Right lobe of liver (tissue), 6 donors: ENCODE results near the gene AVP. TPM values are rescaled to one million over a fixed set of nuclear protein-coding genes. Genes with fewer than 3 reads are reported as not detected.

Experiments
- ATAC-seq, 4 donors: fragments of 200-7000 bp; cut with Tn5 transposase; one replicate each; pipeline ENCODE4 v1.9.1; 2020; ENCODE audit warnings: mild to moderate bottlenecking in 4 of 4, moderate library complexity in 4 of 4
- DNase-seq, 3 donors: peaks; one replicate each; pipeline ENCODE4 v3.0.0-alpha.2; 2020
- H3K27ac ChIP-seq, 3 donors: fragments of 200-600 bp; one replicate each; pipeline ENCODE4 v1.8.0; 2022
- H3K27me3 ChIP-seq, 2 donors: fragments of 200-600 bp; one replicate each; pipeline ENCODE4 v1.8.0; 2022
- H3K36me3 ChIP-seq, 4 donors: fragments of 200-600 bp; sonication (generic) in 1 of 4; one replicate each; pipeline versions ENCODE4 v1.5.1 to v1.8.0; 2017 to 2022; ENCODE audit warnings: control low read depth in 1 of 4
- H3K4me1 ChIP-seq, 4 donors: fragments of 200-600 bp; sonication (generic) in 1 of 4; one replicate each; pipeline versions ENCODE4 v1.5.1 to v1.8.0; 2017 to 2022; ENCODE audit warnings: control low read depth in 1 of 4
- H3K4me3 ChIP-seq, 3 donors: fragments of 200-600 bp; one replicate each; pipeline ENCODE4 v1.8.0; 2022
- H3K9me3 ChIP-seq, 4 donors: fragments of 200-600 bp; sonication (generic) in 1 of 4; one replicate each; pipeline versions ENCODE4 v1.5.1 to v1.8.0; 2017 to 2022; ENCODE audit warnings: control low read depth in 1 of 4
- CTCF ChIP-seq, 4 donors: fragments of 200-600 bp in 3 of 4; fragments of 450-650 bp in 1 of 4; IDR thresholded peaks; one replicate each; pipeline versions ENCODE4 v1.5.1 to v1.8.0; 2016 to 2022; ENCODE audit warnings: antibody characterized with exemption in 4 of 4, mild to moderate bottlenecking in 2 of 4
- POLR2A ChIP-seq: fragments of 450-650 bp; IDR thresholded peaks from one replicate; pipeline ENCODE4 v1.6.1; 2017; ENCODE audit warnings: antibody characterized with exemption, mild to moderate bottlenecking
- WGBS: methylation state at CpG from one replicate; pipeline ENCODE4 v1.1.6; 2018; ENCODE audit warnings: low coverage, low lambda C conversion rate; ENCODE audit not compliant: insufficient coverage; ENCODE audit errors: missing lambda C conversion rate; 5-methylcytosine and 5-hydroxymethylcytosine counted together
- intact Hi-C, 2 donors: fragments of 100-400 bp; cut with DNase I; formaldehyde crosslinking; loops; one replicate each; pipeline versions ENCODE4 v1.11.2 to v1.14.1; 2022
- total RNA-seq, 6 experiments: library from RNA; depleted of rRNA in 2 of 6; stranded (reverse); fragments of >200 nt in 2 of 6; fragmentation: NEBNext Ultra II Directional in 3 of 6; extraction: Animal tissue kit (Norgen Biotek cat#: 25700) in 3 of 6; gene quantifications; one replicate each; pipeline versions ENCODE4 v1.1.0 to v1.2.4, GENCODE V29; 2016 to 2023
- donor health status: DM: no; HTN: yes; CAD: no.
- donor health status: DM: no; HTN: no; CAD: no.
- donor health status: DM: no; HTN: no; CAD: no.
- donor health status: DM: no; HTN: yes; CAD: no.
- donor health status: DM: no; HTN: yes; CAD: no.

The AVP gene
- total RNA-seq, 6 experiments from 2014 or later = 0.74 to 0.93 TPM; not detected in 4

- no peak overlapping the region for H3K27ac ChIP-seq
- no peaks in the 10 kb centered on the region for H3K27me3 ChIP-seq
- TF ChIP-seq POLR2A (no peak), CTCF (IDR thresholded peaks at IDR 0.05) (no peak)
- H3K9me3 ChIP-seq = no peaks in the 10 kb centered on the region
- intact Hi-C loops = no loop called here
- DNase-seq = no peak
- no peaks in the 10 kb centered on the region for H3K4me1 ChIP-seq
- whole genome bisulfite sequencing = 38% methylated on average over 5 of the region's 10 CpGs
- ATAC-seq = peak; percentile 25 to 56 (median 50)
- no peaks in the 10 kb centered on the region for H3K36me3 ChIP-seq
- no peak overlapping the region for H3K4me3 ChIP-seq
Observed at GRCh38 chr20:3093861-3094361, 9.4 kb upstream of the AVP start.

GRCh38 chr20:3092611-3093379 lies 8.3 kb upstream of the AVP start:
- no peaks in the 10 kb centered on the region for H3K9me3 ChIP-seq
- H3K27ac ChIP-seq = no peak overlapping the region
- WGBS = 31% methylated on average over 13 of the region's 81 CpGs
- ATAC-seq (peak in 3 of 4 donors; percentile 39 to 50 (median 47)), DNase-seq (no peak)
- no peaks in the 10 kb centered on the region for H3K36me3 ChIP-seq
- H3K4me3 ChIP-seq = peak overlapping the region in 2 of 3 donors; percentile 14 to 23
- no peak for TF ChIP-seq POLR2A
- no peak for TF ChIP-seq CTCF (IDR thresholded peaks at IDR 0.05)
- no peaks in the 10 kb centered on the region for H3K4me1 ChIP-seq
- no peaks in the 10 kb centered on the region for H3K27me3 ChIP-seq
- intact Hi-C loops = no loop called here

- intact Hi-C loops = no loop called here
- Histone ChIP-seq H3K27ac (no peak overlapping the region), H3K27me3 (no peaks in the 10 kb centered on the region), H3K36me3 (no peaks in the 10 kb centered on the region), H3K4me3 (no peak overlapping the region), H3K9me3 (no peaks in the 10 kb centered on the region), H3K4me1 (no peaks in the 10 kb centered on the region)
- ATAC-seq (no peak), DNase-seq (no peak)
- 0% methylated on average over 1 of the region's 1 CpG for WGBS
- TF ChIP-seq CTCF (IDR thresholded peaks at IDR 0.05) (no peak), POLR2A (no peak)
Observed at GRCh38 chr20:3090565-3090964, 6.0 kb upstream of the AVP start.

GRCh38 chr20:3088031-3088430 lies 3.5 kb upstream of the AVP start:
- intact Hi-C loops = no loop called here
- H3K36me3 ChIP-seq = no peaks in the 10 kb centered on the region
- DNase-seq (no peak), ATAC-seq (no peak)
- no peaks in the 10 kb centered on the region for H3K27me3 ChIP-seq
- H3K4me3 ChIP-seq = no peak overlapping the region
- peaks cover 0 to 4% (median 0%) of the 10 kb centered on the region in 4 donors for H3K4me1 ChIP-seq
- no peak overlapping the region for H3K27ac ChIP-seq
- H3K9me3 ChIP-seq = no peaks in the 10 kb centered on the region
- WGBS = no CpG with 5 or more reads among the region's 7 CpGs
- no peak for TF ChIP-seq POLR2A
- TF ChIP-seq CTCF (IDR thresholded peaks at IDR 0.05) = no peak
